HT1080 (cell line): Measurements from ENCODE around the gene POLR1E. TPM values are rescaled to one million over a fixed set of nuclear protein-coding genes. Genes with fewer than 3 reads are reported as not detected.
A peak's percentile ranks its signal among the peaks of the same experiment; 100 is the strongest.
"Not testable (repeated sequence)": the region's sequence is repeated elsewhere in the genome, so short reads cannot be mapped to it uniquely, and the experiment has no call there.

Experiments used
- DNase-seq: peaks from one replicate; pipeline ENCODE4 v3.0.0-alpha.2; 2015; ENCODE audit warnings: low read depth
- total RNA-seq: library from RNA; depleted of rRNA; stranded (reverse); fragments of >200 nt; shearing (Covaris generic); gene quantifications from 2 replicates; pipeline ENCODE4 v1.2.3, GENCODE V29; 2014

POLR1E gene
- total RNA-seq, 1 experiment from 2014 or later = 65.3 TPM

- no peak for DNase-seq
Observed at GRCh38 chr9:37464426-37465248, 21.1 kb upstream of the POLR1E start.

DNA sequence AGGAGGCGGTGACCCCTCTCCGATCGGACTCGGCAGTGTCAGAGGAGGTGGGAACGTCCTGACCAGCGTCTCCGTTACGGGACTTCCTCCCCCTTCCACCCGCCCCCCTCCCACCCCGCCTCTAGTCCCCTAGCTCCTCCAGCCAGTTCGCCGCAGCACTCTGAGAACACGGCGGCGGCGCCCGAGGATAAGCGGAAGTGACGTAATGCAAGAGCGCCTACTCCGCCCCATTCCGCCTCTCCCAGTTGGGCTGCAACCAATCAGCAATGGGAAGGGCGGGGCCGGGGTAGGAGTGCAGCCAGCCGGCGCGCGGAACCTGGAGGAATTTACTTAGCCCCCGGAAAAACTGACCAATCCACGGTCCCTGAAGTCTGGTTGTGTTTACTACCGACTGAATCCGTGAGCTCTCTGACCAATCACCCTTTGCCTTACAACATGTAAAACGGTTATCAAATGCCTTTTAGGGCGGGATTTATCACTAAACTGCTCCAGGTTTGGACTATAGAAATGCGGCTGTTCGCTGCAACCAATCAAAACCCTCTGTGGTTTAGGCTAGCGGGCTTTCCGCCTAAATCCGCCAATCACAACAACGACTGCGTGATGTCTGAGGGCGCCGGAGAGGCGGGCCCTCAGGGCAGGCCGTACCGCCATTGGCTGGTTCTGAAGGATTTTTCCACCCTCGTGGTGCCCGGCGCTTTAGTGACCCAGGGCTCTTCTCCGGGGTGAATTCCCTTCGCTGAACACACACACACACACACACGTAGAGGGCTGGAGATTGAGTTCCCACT is 20.3 kb upstream of the POLR1E start, which contains the start of gene ZBTB5:
Gene ZBTB5, minus strand, starts transcription at position 202 of the 788 bp plus-strand sequence. CDS start 22,899 bp downstream, outside the sequence.
- DNase-seq = peak; percentile 100

- peak; percentile 81 for DNase-seq
Observed at GRCh38 chr9:37466037-37466709, 19.6 kb upstream of the POLR1E start.

GRCh38 chr9:37467530-37467929 is 18.2 kb upstream of the POLR1E start:
- not testable (repeated sequence) for DNase-seq

DNA sequence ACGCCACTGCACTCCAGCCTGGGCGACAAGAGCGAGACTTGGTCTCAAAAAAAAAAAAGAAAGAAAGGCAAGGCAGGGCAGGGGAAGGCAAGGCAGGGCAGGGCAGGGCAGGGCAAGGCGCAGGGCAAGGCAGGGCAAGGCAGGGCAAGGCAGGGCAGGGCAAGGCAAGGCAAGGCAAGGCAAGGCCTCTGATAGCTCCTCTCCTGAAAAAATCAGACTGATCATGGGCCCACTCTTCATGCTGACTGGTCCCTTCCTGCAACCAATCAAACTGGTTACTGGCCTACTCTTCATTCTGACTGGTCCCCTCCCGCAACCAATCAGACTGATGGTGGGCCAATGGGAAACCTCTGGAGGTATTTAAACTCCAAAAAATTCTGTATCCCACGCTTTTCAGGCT is 17.1 kb upstream of the POLR1E start:
- no peak for DNase-seq

- peak; percentile 98 for DNase-seq
Observed at GRCh38 chr9:37471942-37472684, 13.6 kb upstream of the POLR1E start.

DNA sequence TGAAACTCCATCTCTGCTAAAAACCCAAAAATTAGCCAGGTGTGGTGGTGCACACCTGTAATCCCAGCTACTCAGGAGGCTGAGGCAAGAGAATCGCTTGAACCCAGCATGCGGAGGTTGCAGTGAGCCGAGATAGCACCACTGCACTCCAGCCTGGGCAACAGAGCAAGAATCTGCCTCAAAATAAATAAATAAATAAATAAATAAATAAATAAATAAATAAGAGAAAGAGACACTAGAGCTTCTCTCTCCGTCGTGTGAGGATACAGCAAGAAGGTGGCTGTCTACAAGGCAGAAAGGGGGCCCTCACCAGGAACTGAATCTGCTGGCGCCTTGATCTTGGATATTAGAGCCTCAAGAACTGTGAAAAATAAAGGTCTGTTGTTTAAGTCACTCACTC is 11.8 kb upstream of the POLR1E start:
- DNase-seq = not testable (repeated sequence)

DNA sequence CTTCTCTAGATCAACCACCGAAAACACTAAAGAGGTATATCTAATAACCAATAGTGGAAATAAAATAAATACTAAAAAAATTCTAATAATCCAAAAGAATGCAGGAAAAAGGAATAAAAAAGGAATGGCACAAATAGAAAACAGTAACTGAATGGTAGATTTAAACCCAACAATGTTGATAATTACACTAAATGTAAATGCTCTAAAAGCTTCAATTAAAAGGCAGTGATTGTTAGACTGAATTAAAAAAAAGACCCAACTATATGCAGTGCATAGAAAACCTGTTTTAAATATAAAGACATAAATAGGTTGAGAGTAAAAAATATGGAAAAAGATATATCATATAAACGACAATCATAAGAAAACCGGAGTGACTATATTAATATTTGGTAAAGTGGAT is 11.3 kb upstream of the POLR1E start:
- no peak for DNase-seq

GRCh38 chr9:37476930-37477329 is 8.8 kb upstream of the POLR1E start:
- DNase-seq = no peak

GRCh38 chr9:37477443-37477842 is 8.3 kb upstream of the POLR1E start:
- DNase-seq = not testable (repeated sequence)

DNA sequence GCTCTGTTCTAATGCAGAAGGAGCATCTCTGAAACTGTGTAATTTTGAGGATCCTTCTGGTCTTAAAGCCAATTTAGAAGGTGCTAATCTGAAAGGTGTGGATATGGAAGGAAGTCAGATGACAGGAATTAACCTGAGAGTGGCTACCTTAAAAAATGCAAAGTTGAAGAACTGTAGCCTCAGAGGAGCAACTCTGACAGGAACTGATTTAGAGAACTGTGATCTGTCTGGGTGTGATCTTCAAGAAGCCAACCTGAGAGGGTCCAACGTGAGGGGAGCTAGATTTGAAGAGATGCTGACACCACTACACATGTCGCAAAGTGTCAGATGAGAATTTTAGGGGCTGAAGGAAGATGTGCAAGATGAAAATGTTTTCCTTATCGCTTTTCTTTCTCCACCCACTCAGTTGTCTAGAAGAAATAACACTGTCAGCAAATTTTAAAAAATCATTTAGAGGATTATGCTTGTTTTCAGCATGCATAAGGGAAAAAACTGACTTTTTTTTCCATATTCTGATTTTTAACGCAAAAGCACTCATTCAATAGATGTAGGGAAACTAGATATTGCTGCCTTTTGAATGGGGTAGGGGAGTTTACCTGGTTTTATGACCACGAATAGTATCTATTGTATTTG is 7.6 kb upstream of the POLR1E start:
- not testable (repeated sequence) for DNase-seq

GRCh38 chr9:37480759-37481158 is 5.0 kb upstream of the POLR1E start:
- DNase-seq = no peak

DNA sequence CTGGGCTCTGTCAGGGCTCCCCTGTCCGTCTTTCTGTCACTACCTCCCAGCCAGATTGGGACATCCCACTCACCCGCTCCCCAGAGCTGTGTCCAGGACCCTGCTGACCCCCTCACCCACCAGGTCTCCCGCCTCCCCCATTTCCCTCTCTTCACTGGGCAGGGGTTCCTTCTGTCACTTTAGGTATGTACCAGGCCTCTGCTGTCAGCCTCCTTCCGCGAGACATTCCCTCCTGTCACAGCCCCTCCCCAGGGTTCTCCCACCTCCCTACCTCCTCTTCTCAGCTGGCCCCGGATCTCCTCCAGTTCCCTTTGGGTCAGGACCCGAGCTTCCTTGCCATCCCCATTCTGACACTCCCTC is 488 bp downstream of the POLR1E start:
- no peak for DNase-seq

GRCh38 chr9:37486616-37487548 is 1.1 kb downstream of the POLR1E start:
- DNase-seq = peak; percentile 37

GRCh38 chr9:37491939-37492338 is 6.2 kb downstream of the POLR1E start:
- DNase-seq = no peak

- no peak for DNase-seq
Observed at GRCh38 chr9:37495571-37495970, 9.8 kb downstream of the POLR1E start.

- no peak for DNase-seq
Observed at GRCh38 chr9:37496020-37496419, 10.3 kb downstream of the POLR1E start.

GRCh38 chr9:37497320-37497719 is 11.6 kb downstream of the POLR1E start:
- no peak for DNase-seq

DNA sequence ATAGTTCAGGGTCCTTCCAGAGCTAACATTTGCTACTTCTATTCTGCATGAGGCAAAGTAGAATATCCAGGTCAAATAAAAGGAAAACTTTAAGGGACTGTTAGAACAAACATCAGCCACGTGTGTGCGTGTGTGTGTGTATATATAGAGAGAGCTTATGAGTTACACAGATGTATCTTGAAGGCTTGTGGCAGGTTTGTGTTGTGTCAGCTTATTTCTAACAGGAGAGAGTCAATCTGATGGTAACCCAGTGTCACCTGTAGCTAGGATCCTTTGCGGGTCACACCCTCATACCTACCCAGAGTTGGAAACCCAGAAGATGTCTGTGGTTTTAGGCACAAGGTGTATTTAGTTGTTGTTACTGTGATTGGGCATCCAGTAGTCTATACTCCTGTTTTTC is 12.7 kb downstream of the POLR1E start:
- DNase-seq = no peak

DNA sequence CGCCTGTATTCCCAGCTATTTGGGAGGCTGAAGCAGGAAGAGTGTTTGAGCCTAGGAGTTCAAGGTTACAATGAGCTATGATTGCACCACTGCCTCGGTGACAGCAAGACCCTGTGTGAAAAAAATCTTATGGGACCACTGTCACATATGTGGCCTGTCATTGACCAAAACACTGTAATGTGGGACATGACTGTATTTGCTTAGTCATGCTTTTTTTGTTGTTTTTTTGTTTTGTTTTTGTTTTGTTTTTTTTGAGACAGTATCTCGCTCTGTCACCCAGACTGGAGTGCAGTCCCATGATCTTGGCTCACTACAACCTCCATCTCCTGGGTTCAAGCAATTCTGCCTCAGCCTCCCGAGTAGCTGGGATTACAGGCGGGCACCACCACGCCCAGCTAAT is 13.5 kb downstream of the POLR1E start:
- DNase-seq = no peak
